ENCODE data around the gene GJB2. TPM values are rescaled to one million over a fixed set of nuclear protein-coding genes. Genes with fewer than 3 reads are reported as not detected.
A peak's percentile ranks its signal among the peaks of the same experiment; 100 is the strongest.

Gene GJB2
- total RNA-seq, 1 experiment from 2014 or later, result 53.0 TPM

- Histone ChIP-seq H3K9me2 (replicated peaks; ENCODE audit: low read length) (no peaks in the 10 kb centered on the region), H3K9ac (ENCODE audit: low read length) (no peak overlapping the region), H3K36me3 (ENCODE audit: low read depth, low read length) (no peaks in the 10 kb centered on the region), H3K9me3 (ENCODE audit: low read length) (no peaks in the 10 kb centered on the region), H2AFZ (ENCODE audit: low read length) (peak overlapping the region; percentile 8; the same call in 1 of the 2 replicates), H3F3A (ENCODE audit: low read length, unreplicated experiment) (no peaks in the 10 kb centered on the region), H3K27ac (ENCODE audit: low read length) (no peak overlapping the region), H4K20me1 (ENCODE audit: low read length) (no peaks in the 10 kb centered on the region), H3K79me2 (ENCODE audit: low read length) (no peaks in the 10 kb centered on the region), H3K4me2 (ENCODE audit: low read length) (peak overlapping the region; percentile 70), H3K27me3 (ENCODE audit: low read length) (peaks cover 23% of the 10 kb centered on the region), H3K4me1 (ENCODE audit: insufficient read depth, low read length) (no peaks in the 10 kb centered on the region), H3K4me3 (ENCODE audit: low read length) (peak overlapping the region; percentile 51; the same call in 1 of the 2 replicates)
- BruUV-seq (replicated peaks), result no TSS peak
- POLR2A ChIA-PET (ENCODE audit: unreplicated experiment), result no interaction called here
- TF ChIP-seq EZH2phosphoT487 (IDR thresholded peaks at IDR 0.05; ENCODE audit: borderline replicate concordance, low read length) (no peak), EZH2 (IDR thresholded peaks at IDR 0.05; ENCODE audit: low read length, unreplicated experiment) (no peak), CTCF (conservative IDR thresholded peaks at IDR 0.05; ENCODE audit: low read depth, low read length) (no peak)
- CTCF ChIA-PET, result no interaction called here
- no peak for DNase-seq
- intact Hi-C loops (cut with micrococcal nuclease), result no loop called here
- ATAC-seq, result no peak
Observed at GRCh38 chr13:20230913-20231838, 38.4 kb upstream of the GJB2 start.

DNA sequence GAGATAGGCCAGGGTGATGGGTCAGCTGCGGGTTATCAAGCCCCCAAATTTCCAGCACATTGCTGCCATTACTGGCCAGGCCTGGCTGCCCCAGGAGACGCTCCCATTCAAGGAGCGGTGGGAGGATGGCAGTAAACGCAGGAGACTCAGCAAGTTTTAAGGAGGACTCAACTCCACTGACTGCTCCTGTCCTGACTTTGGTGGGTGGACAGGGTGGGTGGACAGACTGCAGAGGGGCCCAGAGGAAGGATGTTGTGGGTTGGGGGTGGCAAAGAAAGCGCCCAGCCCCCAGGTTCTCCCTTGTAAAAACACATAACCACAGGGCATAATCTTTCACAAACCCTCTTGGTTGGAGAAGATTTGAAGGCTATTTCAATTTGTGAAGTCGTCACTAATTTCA is 35.0 kb upstream of the GJB2 start:
- H4K20me1 ChIP-seq (ENCODE audit: low read length), result no peaks in the 10 kb centered on the region
- CTCF ChIA-PET, result no interaction called here
- POLR2A ChIA-PET (ENCODE audit: unreplicated experiment), result no interaction called here
- BruUV-seq (replicated peaks), result no TSS peak
- no peak overlapping the region for H3K4me2 ChIP-seq (ENCODE audit: low read length)
- H3K9me2 ChIP-seq (replicated peaks; ENCODE audit: low read length), result no peaks in the 10 kb centered on the region
- H3K27me3 ChIP-seq (ENCODE audit: low read length), result peaks cover 29% of the 10 kb centered on the region
- no peaks in the 10 kb centered on the region for H3K79me2 ChIP-seq (ENCODE audit: low read length)
- no peak overlapping the region for H3K4me3 ChIP-seq (ENCODE audit: low read length)
- H3K9ac ChIP-seq (ENCODE audit: low read length), result no peak overlapping the region
- DNase-seq, result no peak
- TF ChIP-seq EZH2phosphoT487 (IDR thresholded peaks at IDR 0.05; ENCODE audit: borderline replicate concordance, low read length) (no peak), EZH2 (IDR thresholded peaks at IDR 0.05; ENCODE audit: low read length, unreplicated experiment) (no peak), CTCF (conservative IDR thresholded peaks at IDR 0.05; ENCODE audit: low read depth, low read length) (no peak)
- H3K27ac ChIP-seq (ENCODE audit: low read length), result no peak overlapping the region
- no peaks in the 10 kb centered on the region for H3K4me1 ChIP-seq (ENCODE audit: insufficient read depth, low read length)
- no peak overlapping the region for H2AFZ ChIP-seq (ENCODE audit: low read length)
- intact Hi-C loops (cut with micrococcal nuclease), result no loop called here
- no peaks in the 10 kb centered on the region for H3F3A ChIP-seq (ENCODE audit: low read length, unreplicated experiment)
- no peaks in the 10 kb centered on the region for H3K36me3 ChIP-seq (ENCODE audit: low read depth, low read length)
- no peak for ATAC-seq
- no peaks in the 10 kb centered on the region for H3K9me3 ChIP-seq (ENCODE audit: low read length)

GRCh38 chr13:20227288-20227687 is 34.5 kb upstream of the GJB2 start:
- Histone ChIP-seq H3K9me3 (ENCODE audit: low read length) (no peaks in the 10 kb centered on the region), H4K20me1 (ENCODE audit: low read length) (no peaks in the 10 kb centered on the region), H3K27me3 (ENCODE audit: low read length) (peaks cover 25% of the 10 kb centered on the region), H3F3A (ENCODE audit: low read length, unreplicated experiment) (no peaks in the 10 kb centered on the region), H3K9ac (ENCODE audit: low read length) (no peak overlapping the region), H3K36me3 (ENCODE audit: low read depth, low read length) (no peaks in the 10 kb centered on the region), H3K79me2 (ENCODE audit: low read length) (no peaks in the 10 kb centered on the region), H3K9me2 (replicated peaks; ENCODE audit: low read length) (no peaks in the 10 kb centered on the region), H3K4me3 (ENCODE audit: low read length) (no peak overlapping the region), H3K4me1 (ENCODE audit: insufficient read depth, low read length) (no peaks in the 10 kb centered on the region), H3K27ac (ENCODE audit: low read length) (no peak overlapping the region), H3K4me2 (ENCODE audit: low read length) (no peak overlapping the region), H2AFZ (ENCODE audit: low read length) (no peak overlapping the region)
- intact Hi-C loops (cut with micrococcal nuclease), result no loop called here
- POLR2A ChIA-PET (ENCODE audit: unreplicated experiment), result no interaction called here
- DNase-seq (no peak), ATAC-seq (no peak)
- CTCF ChIA-PET, result no interaction called here
- TF ChIP-seq CTCF (conservative IDR thresholded peaks at IDR 0.05; ENCODE audit: low read depth, low read length) (no peak), EZH2 (IDR thresholded peaks at IDR 0.05; ENCODE audit: low read length, unreplicated experiment) (no peak), EZH2phosphoT487 (IDR thresholded peaks at IDR 0.05; ENCODE audit: borderline replicate concordance, low read length) (no peak)
- no TSS peak for BruUV-seq (replicated peaks)

All from PC-3 (cell line).